GM18526 (cell line): ENCODE results near the gene AFG3L2.

Experiments
- POLR2A ChIP-seq: IDR thresholded peaks from 3 replicates; pipeline ENCODE4 v1.6.1; 2011; ENCODE audit not compliant: insufficient read length; ENCODE audit errors: extremely low read depth

Gene AFG3L2

DNA sequence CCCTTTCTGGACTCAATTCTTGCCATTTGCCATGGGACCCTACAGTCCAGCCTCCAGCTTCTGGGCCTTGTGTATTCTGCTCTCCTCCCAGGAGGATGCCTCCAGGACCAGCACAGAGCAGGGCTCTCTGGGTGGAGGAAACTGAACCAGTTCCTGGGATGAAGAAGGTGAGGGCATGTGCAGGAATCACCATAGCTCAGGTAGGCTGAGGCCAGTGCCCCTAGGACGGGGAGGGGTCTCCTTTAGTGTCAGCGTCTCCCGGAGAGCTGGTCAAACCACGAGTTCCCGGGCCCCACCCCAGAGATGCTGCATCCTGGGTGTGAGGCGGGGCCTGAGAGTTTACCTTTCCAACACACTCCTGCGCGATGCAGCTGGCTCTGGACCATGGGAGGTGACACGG, 24.9 kb upstream of the AFG3L2 start:
- TF ChIP-seq POLR2A: no peak

DNA sequence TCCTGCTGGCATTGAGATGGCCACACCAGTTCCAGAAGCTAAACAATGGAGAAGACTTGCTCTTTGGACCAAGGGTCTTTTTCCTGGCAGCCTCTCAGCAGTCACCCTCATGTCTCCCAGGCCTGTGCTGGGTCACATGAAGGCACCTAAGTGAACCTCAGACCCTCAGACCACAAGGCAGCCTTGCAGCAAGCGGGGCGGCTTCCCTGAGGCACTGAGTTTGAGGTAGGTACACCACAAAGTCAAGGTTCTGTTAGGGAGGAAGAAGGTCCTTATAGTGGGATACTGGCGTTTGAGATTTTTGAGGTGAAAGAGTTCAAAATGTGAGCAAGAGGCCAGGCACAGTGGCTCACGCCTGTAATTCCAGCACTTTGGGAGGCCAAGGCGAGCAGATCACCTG, 22.2 kb upstream of the AFG3L2 start:
- TF ChIP-seq POLR2A: no peak

DNA sequence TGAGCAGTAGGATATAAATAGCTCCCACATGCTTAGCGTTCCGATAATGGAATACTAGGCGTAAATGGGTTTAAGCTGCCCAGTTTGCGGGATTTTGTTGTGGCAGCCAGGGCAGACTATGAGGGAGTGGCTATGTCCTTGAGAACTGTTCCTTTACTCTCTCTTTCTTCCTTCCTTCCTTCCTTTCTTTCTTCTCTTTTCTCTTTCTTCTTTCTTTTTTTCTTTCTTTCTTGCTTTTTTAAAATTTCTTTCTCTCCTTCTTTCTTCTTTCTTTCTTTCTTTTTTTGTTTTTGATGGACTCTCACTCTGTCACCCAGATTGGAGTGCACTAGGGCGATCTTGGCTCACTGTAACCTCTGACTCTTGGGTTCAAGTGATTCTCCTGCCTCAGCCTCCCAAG, 21.6 kb upstream of the AFG3L2 start:
- TF ChIP-seq POLR2A: no peak

DNA sequence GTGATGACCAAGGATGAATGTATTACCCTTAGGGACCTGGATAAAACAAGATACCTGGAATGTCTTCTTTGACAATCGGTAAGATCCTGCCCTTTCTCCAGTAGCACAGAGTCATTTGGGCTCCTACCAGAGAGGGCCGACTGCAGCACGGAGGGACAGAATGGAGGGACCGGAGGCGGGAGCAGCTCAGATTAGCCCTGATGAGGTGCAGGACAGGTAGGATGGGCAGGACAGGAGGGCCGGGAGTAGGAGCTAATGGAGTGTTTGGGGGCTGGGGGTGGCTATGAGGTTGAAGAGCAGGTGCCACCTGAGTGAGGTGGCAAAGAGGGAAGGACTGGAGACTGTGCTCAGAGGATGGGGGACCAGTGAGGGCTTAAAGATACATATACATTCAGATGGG, 20.8 kb upstream of the AFG3L2 start:
- no peak for TF ChIP-seq POLR2A

DNA sequence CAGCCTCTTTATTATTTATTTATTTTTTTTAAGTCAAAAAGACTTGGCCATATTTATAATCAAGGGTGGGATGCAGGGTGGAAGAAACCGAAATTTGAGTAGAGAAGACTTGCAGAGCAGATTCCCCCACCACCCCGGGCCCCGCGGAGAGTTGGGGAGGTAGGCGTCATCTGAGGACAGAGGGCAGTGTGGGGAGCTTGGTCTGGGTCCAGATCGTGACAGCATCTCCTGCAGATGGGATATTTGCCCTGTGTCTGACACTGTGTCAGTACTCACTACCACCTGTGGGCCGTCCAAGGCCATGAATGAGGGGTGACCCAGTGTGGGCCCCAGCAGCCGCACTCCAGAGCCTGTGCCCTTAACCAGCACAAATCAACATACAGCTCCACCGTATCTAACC, 20.2 kb upstream of the AFG3L2 start:
- no peak for TF ChIP-seq POLR2A

DNA sequence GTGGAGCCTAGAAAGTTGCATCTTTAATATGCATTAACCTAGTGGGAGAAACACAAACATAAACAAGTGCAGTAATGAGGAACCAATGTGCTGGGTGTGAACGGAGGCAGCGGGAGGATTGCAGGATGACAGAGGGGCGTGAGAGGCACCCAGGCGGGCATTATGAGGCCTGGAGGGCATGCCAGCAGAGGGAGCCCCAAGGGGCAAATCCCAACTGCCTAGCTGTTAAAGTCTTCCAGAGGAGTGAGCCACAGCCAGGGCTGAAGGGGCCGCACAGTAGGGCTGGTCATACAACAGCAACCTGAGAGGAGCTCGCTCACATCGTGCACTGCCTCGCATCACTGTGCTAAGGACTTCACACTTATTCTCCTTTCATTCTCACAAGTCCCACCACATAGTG, 17.4 kb upstream of the AFG3L2 start:
- no peak for TF ChIP-seq POLR2A

DNA sequence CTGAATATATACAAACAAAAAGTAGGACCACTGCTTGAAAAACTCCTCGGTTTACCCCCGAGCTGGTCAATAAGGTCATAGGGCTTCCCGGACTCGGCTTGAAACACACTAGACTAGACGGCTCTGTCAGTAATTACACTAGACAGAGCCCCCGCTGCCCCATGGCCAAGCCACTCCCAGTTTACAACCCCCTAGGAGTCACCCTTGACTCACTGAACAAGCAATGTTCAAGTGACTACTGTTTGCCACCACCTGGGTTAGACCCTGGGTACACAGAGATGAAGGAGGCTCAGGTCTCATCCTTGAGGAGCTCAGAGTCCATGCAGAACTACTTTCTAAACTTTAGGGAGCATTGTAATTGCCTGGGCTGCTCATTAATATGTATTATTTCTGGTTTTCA, 17.0 kb upstream of the AFG3L2 start:
- TF ChIP-seq POLR2A: no peak

DNA sequence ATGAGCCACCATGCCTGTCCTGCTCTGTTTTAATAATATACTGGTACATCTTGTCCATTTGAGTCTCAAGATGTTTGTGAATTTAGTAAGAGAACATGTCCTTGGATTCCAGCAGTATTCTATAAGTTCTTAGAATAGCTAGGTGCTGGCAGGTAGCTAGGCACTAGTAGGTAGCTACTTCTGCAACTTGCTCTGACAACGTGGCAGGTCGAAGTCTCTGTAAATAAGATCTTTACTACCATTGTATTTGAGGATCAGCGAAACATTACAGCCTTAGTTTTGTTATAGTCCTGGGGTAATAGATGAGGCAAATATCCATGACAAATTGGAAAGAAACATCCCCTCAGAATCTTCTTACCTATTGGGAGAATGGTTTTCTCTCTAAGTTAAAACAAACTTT, 16.5 kb upstream of the AFG3L2 start:
- TF ChIP-seq POLR2A: no peak

DNA sequence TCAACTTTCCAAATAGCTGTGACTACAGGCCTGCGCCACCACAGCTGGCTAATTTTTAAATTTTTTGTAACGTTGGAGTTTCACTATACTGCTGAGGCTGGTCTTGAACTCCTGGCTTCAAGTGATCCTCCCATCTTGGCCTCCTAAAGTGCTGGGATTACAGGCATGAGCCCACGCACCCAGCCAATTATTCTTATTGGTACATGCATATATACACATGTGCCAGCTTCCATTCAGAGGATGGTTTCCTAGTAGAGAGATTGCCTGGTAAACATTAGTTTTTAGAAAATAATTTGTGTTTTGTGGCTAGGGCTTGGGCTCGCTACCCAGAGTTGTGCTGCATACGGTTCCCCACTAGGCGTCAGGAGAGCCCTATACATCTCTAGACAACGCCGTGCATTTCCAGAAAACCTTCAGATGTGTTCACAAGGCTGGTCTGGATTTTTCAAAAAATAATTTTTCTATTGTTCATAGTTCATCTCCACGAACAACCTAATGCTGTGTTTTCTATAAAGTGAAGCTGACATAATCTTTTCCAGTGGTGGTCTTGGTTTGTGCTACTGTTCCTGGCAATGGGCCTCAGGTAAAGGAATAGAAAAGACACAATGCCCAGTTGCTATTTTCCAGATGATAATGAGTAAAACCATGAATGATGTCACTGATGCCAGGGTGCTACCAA, 14.6 kb upstream of the AFG3L2 start:
- no peak for TF ChIP-seq POLR2A

DNA sequence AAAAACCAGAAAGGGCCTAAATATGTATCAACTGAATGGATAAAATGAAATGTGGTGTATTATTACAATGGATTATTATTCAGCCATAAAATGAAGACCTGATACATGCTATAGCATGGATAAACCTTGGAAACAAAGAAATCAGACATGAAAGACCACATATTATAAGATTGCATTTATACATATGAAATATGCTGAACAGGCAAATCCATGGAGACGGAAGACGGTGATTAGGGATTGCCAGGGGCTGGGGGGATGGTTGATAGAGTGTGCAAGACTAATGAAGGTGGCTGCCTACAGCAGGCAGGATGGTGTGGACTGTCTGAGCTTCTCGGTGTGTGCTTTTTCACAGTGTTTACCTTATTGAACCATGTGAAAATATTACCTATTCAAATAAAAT, 11.4 kb upstream of the AFG3L2 start:
- TF ChIP-seq POLR2A: no peak

DNA sequence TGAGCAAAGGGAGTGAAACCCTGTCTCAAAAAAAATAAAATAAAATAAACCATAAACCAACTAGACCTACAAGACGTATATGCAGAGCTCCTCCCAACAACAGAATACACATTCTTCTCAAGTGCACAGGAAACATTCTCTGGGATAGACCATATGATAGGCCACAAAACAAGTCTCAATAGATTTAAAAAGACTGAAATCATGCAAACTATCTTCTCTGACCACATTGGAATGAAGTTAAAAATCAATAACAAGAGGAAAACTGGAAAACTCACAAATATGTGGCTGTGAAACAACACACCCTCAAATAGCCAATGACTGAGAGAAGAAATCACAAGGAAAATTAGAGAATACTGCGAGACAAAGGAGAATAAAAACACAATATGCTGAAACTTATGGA, 7.2 kb upstream of the AFG3L2 start:
- TF ChIP-seq POLR2A: no peak

DNA sequence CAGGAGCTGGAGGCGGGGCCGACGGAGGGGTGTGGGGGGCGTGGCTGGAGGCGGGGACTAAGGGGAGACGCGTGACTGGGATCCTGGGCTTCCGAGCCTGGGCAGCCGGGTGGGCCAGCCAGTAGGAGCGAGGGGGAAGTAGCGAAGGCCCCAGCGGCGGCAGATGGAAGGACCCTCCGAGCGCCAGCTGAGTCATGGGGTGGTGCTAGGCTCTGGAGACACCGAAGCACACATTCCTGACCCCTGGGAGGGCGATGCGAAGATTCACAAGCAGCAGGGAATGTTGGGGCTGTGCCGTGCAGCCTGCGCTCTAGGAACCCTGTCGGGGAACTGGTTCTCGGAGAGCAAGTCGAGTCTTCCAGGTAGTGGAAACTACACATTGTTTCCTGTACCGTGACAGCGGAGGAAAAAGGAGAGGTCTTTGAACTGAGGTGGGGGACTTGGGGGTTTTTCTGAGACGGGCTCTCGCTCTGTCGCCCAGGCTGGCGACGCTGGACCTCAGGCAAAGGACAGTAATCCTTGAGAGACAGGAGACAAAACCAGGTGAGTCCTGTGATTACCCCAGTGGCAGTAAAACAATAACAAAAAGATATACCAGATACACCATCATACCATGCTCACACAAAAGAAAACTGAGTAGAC, 650 bp upstream of the AFG3L2 start:
- peak; percentile 54 for TF ChIP-seq POLR2A

DNA sequence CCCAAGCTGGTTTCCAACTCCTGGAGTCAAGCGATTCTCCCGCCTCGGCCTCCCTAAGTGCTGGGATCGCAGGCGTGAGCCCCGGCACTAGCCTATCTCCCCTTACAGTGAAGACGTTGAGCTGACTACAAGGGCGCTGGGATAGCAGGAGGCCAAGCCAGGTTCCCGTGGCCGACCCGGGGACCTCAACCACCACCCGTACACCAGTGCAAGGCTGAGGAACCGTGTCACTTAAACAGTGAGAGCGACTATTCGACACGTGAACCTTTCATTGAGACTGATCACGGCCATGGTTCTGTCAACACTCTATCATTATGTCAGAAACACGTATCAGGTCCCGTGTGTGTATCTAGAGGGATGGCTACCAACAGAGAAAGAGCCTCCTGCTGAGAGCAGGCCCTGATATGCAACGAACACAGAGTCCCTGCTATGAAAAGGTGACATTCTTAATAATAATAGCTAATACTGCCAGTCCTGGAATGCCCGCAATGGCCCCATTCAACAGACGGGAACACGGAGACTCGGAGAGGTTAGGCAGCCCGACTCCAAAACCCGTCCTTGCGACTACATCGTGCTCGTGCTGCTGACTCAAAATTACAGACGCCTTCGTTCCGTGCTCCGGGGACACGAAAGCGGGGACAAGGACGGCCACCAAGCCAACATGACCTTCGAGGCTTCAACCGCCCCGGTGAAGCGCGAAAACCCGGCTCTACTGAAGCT, 833 bp downstream of the AFG3L2 start:
- TF ChIP-seq POLR2A: no peak

DNA sequence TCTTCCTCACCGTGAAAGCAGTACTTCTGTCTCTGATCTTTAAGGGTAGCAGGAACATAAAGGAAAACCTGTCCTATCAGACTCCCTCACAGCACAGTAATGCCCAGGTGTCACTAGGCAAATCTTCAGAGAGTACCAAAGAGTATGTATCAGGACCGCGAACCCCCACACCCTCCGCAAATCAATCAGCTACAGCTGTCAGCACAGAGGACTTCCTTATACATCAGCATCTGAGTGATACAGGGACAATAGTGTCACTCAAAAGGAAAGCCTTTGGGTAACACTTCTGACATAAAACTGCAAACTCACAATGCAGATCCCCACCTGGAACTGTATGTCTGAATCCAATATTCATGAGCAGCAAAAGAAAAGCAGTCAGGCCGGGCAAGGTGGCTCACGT, 2.6 kb downstream of the AFG3L2 start:
- no peak for TF ChIP-seq POLR2A

DNA sequence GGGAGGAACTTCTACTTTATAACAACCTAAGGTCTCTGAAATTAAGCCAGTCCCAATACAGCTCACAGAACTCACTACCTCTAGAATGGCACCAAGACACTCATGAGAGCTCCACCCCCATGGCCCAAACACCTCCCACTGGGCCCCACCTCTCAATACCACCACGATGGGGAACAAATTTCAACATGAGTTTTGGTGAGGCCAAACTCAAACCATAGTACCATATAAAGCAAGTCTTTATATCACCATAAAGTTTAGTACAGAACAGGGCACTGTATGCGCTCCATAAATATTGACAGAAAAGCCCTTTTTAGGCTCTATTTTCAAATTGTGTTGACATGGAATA, 3.3 kb downstream of the AFG3L2 start:
- TF ChIP-seq POLR2A: no peak

DNA sequence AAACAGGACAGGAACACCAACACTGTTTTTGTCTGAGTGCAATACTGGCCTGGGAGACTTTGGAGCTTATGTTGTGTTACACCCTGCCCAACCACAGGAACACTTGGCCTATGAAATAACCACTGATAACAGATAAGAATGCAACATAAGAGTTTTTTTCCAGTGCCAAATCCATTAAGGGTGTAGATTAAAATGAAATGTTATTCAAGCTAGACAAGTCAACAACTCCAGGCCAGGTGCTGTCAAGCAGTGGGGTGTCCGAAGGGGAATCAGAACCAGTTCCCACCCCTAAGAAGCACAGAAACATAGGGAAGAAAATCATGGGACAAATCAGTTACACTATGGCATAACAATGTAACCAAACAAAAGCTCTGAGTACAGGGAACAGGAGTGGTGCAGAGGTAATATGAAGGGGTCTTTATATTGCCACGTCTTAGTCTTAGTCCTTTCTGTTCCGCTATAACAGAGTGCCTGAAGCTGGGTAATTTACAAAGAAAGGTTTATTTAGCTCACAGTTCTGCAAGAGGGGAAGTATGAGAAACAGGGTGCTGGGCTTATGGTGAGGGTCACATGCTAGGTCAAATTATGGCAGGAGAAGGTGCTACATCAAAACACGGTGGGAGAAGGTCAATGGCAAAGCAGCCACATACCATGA, 3.8 kb downstream of the AFG3L2 start:
- no peak for TF ChIP-seq POLR2A
